Natural killer cell (primary cell): ENCODE data around the gene HORMAD2. TPM values are rescaled to one million over a fixed set of nuclear protein-coding genes. Genes with fewer than 3 reads are reported as not detected.
"Not testable (repeated sequence)": the region's sequence is repeated elsewhere in the genome, so short reads cannot be mapped to it uniquely, and the experiment has no call there.

Source experiments
- ATAC-seq, 3 donors: fragments of 150-1000 bp in 2 of 3; fragments of 200-7000 bp in 1 of 3; cut with Tn5 transposase; 1 replicate in 1 of 3; 2 replicates in 2 of 3; pipeline ENCODE4 v1.10.0; 2021; ENCODE audit warnings: mild to moderate bottlenecking in 2 of 3, moderate library complexity in 2 of 3
- DNase-seq, 2 donors: peaks; one replicate each; pipeline versions ENCODE4 v3.0.0 to v3.0.0-alpha.2; 2013 to 2021; ENCODE audit warnings: mixed read lengths in 1 of 2
- H3K27ac ChIP-seq: one replicate; pipeline ENCODE4 v1.5.1; 2013; ENCODE audit warnings: mild to moderate bottlenecking, low read length
- H3K27me3 ChIP-seq: one replicate; pipeline ENCODE4 v1.6.1; 2013; ENCODE audit warnings: low read length; ENCODE audit not compliant: control insufficient read depth, insufficient read depth
- H3K36me3 ChIP-seq: one replicate; pipeline ENCODE4 v1.6.1; 2013; ENCODE audit warnings: low read length; ENCODE audit not compliant: control insufficient read depth, insufficient read depth
- H3K4me1 ChIP-seq: one replicate; pipeline ENCODE4 v1.6.1; 2013; ENCODE audit warnings: low read length; ENCODE audit not compliant: control insufficient read depth, insufficient read depth
- H3K4me3 ChIP-seq: one replicate; pipeline ENCODE4 v1.5.1; 2013; ENCODE audit warnings: low read length
- H3K9me3 ChIP-seq: one replicate; pipeline ENCODE4 v1.6.1; 2013; ENCODE audit warnings: low read length; ENCODE audit not compliant: control insufficient read depth, insufficient read depth
- H3K27ac Mint-ChIP-seq, 2 donors: one replicate each; pipeline ENCODE4 v1.8.0; 2022; ENCODE audit warnings: mild to moderate bottlenecking in 2 of 2, mixed read lengths in 2 of 2, moderate library complexity in 1 of 2
- H3K27me3 Mint-ChIP-seq, 2 donors: one replicate each; pipeline ENCODE4 v1.8.0; 2022; ENCODE audit warnings: low read depth in 2 of 2, mixed read lengths in 2 of 2
- H3K36me3 Mint-ChIP-seq: one replicate; pipeline ENCODE4 v1.8.0; 2022; ENCODE audit warnings: mixed read lengths
- H3K4me1 Mint-ChIP-seq, 2 donors: one replicate each; pipeline ENCODE4 v1.8.0; 2022; ENCODE audit warnings: mixed read lengths in 2 of 2
- H3K4me3 Mint-ChIP-seq: one replicate; pipeline ENCODE4 v1.8.0; 2022; ENCODE audit warnings: mild to moderate bottlenecking, moderate library complexity, mixed read lengths
- H3K9me3 Mint-ChIP-seq, 2 donors: one replicate each; pipeline ENCODE4 v1.8.0; 2022; ENCODE audit warnings: mixed read lengths in 2 of 2
- WGBS: methylation state at CpG from one replicate; pipeline ENCODE4 v1.1.7; 2013; ENCODE audit warnings: missing lambda C conversion rate; ENCODE audit not compliant: insufficient coverage; 5-methylcytosine and 5-hydroxymethylcytosine counted together
- intact Hi-C: fragments of 100-400 bp; cut with micrococcal nuclease; formaldehyde crosslinking; loops from one replicate; pipeline ENCODE4 v1.14.2; 2022
- total RNA-seq, 4 donors: library from RNA; stranded (reverse); fragments of 120-200 nt in 1 of 4; gene quantifications; one replicate each; pipeline versions ENCODE4 v1.2.3 to v1.2.4, GENCODE V29; 2013 to 2022
- TF ChIP-seq, protein P1 (sequence below): fragments of 200-600 bp; IDR thresholded peaks from one replicate; pipeline ENCODE4 v1.8.0; 2022; ENCODE audit warnings: antibody characterized with exemption

Gene HORMAD2
- total RNA-seq, 3 donors from 2014 or later (not counting 1 experiment from before 2014, with no cell fraction given), result not detected

DNA sequence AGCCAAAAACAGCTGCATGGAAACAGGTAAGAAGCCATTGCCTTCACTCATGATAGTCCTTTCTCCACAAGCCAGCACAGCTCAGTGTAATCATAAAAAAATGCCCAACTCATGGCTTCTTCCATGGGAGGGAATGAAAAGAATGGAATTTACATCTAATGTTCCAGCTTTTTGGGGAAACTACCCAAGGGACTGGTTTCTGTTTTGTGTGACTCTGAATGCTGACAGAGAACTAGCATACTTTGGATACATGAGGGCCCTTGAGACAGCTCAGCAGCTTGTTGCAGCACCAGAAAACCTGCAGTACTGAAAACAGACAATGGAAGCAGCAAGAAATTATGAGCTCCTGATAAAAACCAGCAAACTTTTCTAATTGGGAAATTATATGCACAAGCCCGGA, 24.2 kb upstream of the HORMAD2 start:
- Histone ChIP-seq H3K36me3 (no peaks in the 10 kb centered on the region), H3K4me1 (no peaks in the 10 kb centered on the region), H3K27ac (no peak overlapping the region), H3K27me3 (peaks cover 3% of the 10 kb centered on the region), H3K9me3 (peaks cover 5% of the 10 kb centered on the region), H3K4me3 (no peak overlapping the region)
- Mint-ChIP-seq H3K4me3 (no peak overlapping the region), H3K9me3 (peaks cover 0 to 2% of the 10 kb centered on the region in 2 donors), H3K27me3 (peaks cover 12 to 13% of the 10 kb centered on the region in 2 donors), H3K27ac (no peak overlapping the region), H3K4me1 (no peaks in the 10 kb centered on the region), H3K36me3 (peaks cover 15% of the 10 kb centered on the region)
- ATAC-seq (no peak), DNase-seq (no peak)
- TF ChIP-seq, protein P1, sequence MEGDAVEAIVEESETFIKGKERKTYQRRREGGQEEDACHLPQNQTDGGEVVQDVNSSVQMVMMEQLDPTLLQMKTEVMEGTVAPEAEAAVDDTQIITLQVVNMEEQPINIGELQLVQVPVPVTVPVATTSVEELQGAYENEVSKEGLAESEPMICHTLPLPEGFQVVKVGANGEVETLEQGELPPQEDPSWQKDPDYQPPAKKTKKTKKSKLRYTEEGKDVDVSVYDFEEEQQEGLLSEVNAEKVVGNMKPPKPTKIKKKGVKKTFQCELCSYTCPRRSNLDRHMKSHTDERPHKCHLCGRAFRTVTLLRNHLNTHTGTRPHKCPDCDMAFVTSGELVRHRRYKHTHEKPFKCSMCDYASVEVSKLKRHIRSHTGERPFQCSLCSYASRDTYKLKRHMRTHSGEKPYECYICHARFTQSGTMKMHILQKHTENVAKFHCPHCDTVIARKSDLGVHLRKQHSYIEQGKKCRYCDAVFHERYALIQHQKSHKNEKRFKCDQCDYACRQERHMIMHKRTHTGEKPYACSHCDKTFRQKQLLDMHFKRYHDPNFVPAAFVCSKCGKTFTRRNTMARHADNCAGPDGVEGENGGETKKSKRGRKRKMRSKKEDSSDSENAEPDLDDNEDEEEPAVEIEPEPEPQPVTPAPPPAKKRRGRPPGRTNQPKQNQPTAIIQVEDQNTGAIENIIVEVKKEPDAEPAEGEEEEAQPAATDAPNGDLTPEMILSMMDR, result no peak
- WGBS, result 100% methylated on average over 1 of the region's 1 CpG
- intact Hi-C loops, result no loop called here

DNA sequence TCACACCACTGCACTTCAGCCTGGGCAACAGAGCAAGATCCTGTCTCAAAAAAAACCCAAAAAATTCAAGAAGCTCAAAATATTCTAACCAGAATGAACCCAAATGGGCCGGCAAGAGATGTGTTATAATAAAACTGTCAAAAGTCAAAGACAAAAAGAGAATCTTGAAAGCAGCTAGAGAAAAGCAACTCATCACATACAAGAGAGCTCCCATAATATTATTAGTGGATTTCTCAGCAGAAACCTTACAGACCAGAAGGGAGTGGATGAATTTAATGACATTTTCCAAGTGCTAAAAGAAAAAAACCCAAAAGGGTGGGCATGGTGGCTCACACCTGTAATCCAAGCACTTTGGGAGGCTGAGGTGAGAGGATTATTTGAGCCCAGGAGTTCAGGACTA, 22.9 kb upstream of the HORMAD2 start:
- DNase-seq (no peak), ATAC-seq (no peak)
- Mint-ChIP-seq H3K27me3 (peaks cover 13 to 16% of the 10 kb centered on the region in 2 donors), H3K9me3 (peaks cover 0 to 2% of the 10 kb centered on the region in 2 donors), H3K36me3 (peaks cover 15% of the 10 kb centered on the region), H3K4me1 (no peaks in the 10 kb centered on the region), H3K27ac (no peak overlapping the region), H3K4me3 (no peak overlapping the region)
- Histone ChIP-seq H3K27ac (no peak overlapping the region), H3K9me3 (peaks cover 5% of the 10 kb centered on the region), H3K27me3 (peaks cover 3% of the 10 kb centered on the region), H3K36me3 (no peaks in the 10 kb centered on the region), H3K4me1 (no peaks in the 10 kb centered on the region), H3K4me3 (no peak overlapping the region)
- no CpG with 5 or more reads among the region's 1 CpG for WGBS
- intact Hi-C loops, result no loop called here
- TF ChIP-seq, protein P1, result no peak

DNA sequence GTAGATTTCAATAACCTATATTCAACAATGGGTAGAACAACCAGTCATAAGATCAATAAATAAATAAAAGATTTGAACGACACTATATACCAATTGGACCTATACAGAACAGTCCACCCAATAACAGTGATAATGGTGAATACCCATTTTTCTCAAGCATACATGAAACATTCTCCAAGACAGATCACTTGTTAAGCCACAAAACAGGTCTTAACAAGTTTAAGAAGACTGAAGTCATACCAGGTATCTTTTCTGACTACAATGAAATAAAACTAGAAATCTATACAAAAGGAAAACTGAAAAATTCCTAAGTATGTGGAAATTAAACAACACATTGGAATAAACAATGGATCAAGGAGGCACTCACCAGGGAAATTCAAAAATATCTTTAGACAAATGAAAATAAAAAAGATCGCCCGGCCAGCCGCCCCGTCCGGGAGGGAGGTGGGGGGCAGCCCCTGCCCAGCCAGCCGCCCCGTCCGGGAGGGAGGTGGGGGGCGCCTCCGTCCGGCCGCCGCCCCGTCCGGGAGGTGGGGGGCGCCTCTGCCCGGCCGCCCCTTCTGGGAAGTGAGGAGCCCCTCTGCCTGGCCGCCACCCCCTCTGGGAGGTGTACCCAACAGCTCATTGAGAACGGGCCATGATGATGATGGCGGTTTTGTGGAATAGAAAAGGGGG, 20.8 kb upstream of the HORMAD2 start:
- WGBS, result 100% methylated on average over 9 of the region's 22 CpGs
- Mint-ChIP-seq H3K36me3 (peaks cover 22% of the 10 kb centered on the region), H3K27me3 (peaks cover 18 to 25% of the 10 kb centered on the region in 2 donors)
- DNase-seq, H3K9me3 ChIP-seq, H3K36me3 ChIP-seq, H3K4me1 Mint-ChIP-seq, H3K27ac Mint-ChIP-seq, H3K27ac ChIP-seq, intact Hi-C loops, H3K4me1 ChIP-seq, ATAC-seq, H3K4me3 ChIP-seq, H3K4me3 Mint-ChIP-seq, H3K27me3 ChIP-seq, H3K9me3 Mint-ChIP-seq: not testable (repeated sequence)

DNA sequence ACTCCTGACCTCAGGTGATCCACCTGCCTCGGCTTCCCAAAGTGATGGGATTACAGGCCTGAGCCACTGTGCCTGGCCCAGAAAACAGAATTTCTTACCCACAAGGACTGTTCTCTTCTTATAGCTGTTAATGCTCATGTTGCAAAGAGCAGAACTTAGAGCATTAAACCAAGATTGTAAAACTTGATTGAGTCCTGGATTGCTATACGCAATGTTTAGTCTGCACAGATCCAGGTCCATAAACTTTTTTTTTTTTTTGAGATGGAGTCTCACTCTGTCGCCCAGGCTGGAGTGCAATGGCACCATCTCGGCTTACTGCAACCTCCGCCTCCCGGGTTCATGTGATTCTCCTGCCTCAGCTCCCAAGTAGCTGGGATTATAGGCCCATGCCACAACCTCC, 19.2 kb upstream of the HORMAD2 start:
- H3K4me1 Mint-ChIP-seq, H3K9me3 ChIP-seq, H3K9me3 Mint-ChIP-seq, H3K4me3 ChIP-seq, H3K4me1 ChIP-seq, H3K4me3 Mint-ChIP-seq, H3K36me3 ChIP-seq, H3K27ac ChIP-seq, DNase-seq, H3K27me3 ChIP-seq, ATAC-seq, intact Hi-C loops, H3K27ac Mint-ChIP-seq: not testable (repeated sequence)
- peaks cover 20 to 25% of the 10 kb centered on the region in 2 donors for H3K27me3 Mint-ChIP-seq
- WGBS, result 94% methylated on average over 6 of the region's 6 CpGs
- H3K36me3 Mint-ChIP-seq, result peaks cover 23% of the 10 kb centered on the region
